GM10248 (cell line): Measurements from ENCODE around the gene ACAA1.

Experiments used
- CTCF ChIA-PET: fragments of 300-600 bp; sonication (Branson Sonifier 250); formaldehyde crosslinking; extraction: SDS; loops from one replicate; lab custom pipeline; 2021; ENCODE audit warnings: antibody characterized with exemption; lab: Yijun Ruan, JAX
- POLR2A ChIA-PET: fragments of 350-650 bp; sonication (Branson Sonifier 250); formaldehyde crosslinking; extraction: SDS; loops from one replicate; lab custom pipeline; 2020; ENCODE audit warnings: antibody characterized with exemption; lab: Yijun Ruan, JAX
- DNase-seq: peaks from one replicate; pipeline ENCODE4 v3.0.0; 2012; ENCODE audit errors: extremely low spot score
- TF ChIP-seq, protein P1 (sequence below): IDR thresholded peaks from 2 replicates; pipeline ENCODE4 v1.5.1; 2012; ENCODE audit warnings: mild to moderate bottlenecking, low read depth; ENCODE audit errors: extremely low read depth, missing control alignments, control extremely low read depth

ACAA1 gene

DNA sequence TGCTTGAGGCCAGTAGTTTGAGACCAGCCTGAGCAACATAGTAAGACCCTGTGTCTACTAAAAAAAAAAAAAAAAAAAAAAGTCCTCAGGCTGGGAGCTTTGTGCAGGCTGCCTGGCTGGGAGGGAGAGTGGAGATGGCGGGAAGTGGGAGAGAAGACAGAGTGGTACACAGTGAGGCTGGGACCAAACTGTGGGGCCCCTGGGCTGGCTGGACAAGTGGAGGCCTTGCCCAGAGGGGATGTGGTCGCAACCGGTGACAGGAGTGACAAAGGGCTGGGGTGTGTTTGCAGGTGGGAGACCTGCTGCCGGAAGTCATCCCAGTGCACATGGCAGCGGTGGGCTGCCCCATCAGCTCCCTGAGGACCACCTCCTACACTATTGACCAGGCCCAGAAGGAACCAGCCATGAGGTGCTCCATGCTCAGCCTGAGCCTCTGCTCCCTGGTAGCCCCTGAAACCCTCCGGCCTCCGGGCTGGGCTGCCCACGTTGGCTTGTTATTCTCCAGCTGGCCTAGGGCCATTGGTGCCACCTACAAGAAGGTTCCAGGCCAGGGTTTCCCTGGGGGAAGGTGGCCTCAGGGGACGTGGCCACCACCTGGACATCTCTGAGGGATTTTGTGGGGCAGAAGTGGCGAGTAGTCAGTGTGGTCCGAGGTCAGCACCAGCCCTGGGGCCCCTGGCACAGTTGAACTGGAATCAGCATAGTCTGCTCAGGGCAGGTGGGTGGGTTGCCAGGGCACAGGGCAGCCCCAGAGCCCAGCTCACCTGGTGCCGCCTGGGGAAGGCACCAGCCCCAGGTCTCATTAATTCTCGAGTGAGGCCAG, 22.7 kb downstream of the ACAA1 start:
- CTCF ChIA-PET, result interaction anchor here (1.0 to 1.3 kb wide), 4 partner anchors 23 to 366 kb away, joined by 3 to 4 read pairs (median 3); partner anchors contain the start of gene ACAA1
- no peak for DNase-seq
- TF ChIP-seq, protein P1, sequence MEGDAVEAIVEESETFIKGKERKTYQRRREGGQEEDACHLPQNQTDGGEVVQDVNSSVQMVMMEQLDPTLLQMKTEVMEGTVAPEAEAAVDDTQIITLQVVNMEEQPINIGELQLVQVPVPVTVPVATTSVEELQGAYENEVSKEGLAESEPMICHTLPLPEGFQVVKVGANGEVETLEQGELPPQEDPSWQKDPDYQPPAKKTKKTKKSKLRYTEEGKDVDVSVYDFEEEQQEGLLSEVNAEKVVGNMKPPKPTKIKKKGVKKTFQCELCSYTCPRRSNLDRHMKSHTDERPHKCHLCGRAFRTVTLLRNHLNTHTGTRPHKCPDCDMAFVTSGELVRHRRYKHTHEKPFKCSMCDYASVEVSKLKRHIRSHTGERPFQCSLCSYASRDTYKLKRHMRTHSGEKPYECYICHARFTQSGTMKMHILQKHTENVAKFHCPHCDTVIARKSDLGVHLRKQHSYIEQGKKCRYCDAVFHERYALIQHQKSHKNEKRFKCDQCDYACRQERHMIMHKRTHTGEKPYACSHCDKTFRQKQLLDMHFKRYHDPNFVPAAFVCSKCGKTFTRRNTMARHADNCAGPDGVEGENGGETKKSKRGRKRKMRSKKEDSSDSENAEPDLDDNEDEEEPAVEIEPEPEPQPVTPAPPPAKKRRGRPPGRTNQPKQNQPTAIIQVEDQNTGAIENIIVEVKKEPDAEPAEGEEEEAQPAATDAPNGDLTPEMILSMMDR, result no peak
- POLR2A ChIA-PET, result no interaction called here

DNA sequence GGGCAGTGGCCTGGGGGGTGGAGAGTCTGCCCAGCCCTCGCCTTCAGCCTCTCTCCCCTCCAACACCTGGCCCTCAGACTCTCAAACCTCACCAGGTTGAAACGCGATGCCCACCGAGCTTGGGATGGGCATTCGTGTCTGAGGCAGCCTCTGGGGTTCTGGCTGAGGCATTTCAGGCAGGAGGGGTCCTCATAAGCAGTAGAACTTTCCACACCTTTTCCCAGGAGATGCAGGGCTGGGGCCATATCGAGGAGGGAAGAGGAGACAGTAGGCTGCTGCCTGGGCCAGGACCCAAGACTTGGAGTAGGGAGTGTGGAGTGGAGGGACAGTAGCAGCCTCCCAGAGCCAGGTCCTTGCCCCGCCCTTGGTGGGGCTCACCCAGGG, 24.6 kb downstream of the ACAA1 start:
- TF ChIP-seq, protein P1, result no peak
- ChIA-PET POLR2A (no interaction called here), CTCF (interaction anchor here (1.2 kb wide), 1 partner anchor 20 kb away, joined by 3 read pairs; no protein-coding TSS in a partner anchor)
- no peak for DNase-seq

DNA sequence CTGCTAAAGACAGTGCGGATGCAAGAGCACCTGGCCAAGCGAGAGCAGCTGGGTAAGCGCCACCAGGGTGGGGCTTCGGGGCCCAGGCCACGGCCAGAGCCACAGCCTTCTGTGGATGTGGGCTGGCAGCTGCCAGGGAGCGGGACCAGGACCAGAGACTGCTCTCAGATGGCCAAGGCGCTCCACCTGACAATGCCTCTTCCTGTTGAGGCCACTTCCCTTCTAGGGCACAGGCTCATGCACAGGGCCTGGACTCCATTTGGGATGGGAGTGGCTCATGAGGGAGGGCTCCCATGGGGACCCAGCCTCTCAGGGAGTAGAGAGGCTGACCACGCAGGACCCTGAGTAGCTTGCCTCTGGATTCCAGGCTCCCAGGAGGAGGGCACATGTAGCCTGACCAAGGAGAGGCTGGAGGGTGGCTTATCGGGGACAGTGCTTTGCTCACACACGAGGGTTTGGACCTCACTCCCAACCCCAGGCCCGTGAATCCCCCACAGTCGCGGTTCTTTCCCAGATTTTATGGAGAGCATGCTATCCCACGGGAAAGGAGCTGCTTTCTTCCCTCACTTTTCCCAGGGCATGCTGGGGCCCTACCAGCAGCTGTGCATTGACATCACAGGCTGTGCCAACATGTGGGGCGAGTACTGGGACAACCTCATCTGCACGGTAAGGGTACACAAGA, 25.1 kb downstream of the ACAA1 start:
- TF ChIP-seq, protein P1, result no peak
- ChIA-PET CTCF (interaction anchor here (1.0 to 1.2 kb wide), 3 partner anchors 10 to 115 kb away, joined by 3 read pairs; no protein-coding TSS in a partner anchor), POLR2A (no interaction called here)
- DNase-seq, result no peak

DNA sequence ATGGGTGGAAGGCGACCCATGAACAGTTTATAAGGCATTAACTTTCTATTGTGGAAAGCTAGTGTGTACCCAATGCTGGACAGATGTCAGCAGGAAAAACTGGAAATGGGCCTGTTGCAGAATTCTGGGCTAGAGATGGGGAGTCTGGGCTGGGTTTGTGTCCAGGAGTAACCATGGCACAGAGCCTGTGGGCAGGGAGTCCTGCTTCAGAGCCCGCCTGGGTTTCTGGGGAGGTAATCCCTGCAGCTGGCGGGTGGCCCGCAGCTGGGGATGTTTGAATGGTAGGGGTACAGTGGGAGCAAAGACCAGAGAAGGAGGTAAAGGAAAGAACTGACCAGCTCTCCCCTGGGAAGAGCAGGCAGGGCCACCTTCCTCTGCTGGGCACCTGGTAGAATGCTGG, 25.7 kb downstream of the ACAA1 start:
- TF ChIP-seq, protein P1, result no peak
- DNase-seq, result no peak
- CTCF ChIA-PET, result interaction anchor here (0.8 to 1.4 kb wide), 4 partner anchors 10 to 187 kb away, joined by 3 read pairs; no protein-coding TSS in a partner anchor
- POLR2A ChIA-PET, result no interaction called here

DNA sequence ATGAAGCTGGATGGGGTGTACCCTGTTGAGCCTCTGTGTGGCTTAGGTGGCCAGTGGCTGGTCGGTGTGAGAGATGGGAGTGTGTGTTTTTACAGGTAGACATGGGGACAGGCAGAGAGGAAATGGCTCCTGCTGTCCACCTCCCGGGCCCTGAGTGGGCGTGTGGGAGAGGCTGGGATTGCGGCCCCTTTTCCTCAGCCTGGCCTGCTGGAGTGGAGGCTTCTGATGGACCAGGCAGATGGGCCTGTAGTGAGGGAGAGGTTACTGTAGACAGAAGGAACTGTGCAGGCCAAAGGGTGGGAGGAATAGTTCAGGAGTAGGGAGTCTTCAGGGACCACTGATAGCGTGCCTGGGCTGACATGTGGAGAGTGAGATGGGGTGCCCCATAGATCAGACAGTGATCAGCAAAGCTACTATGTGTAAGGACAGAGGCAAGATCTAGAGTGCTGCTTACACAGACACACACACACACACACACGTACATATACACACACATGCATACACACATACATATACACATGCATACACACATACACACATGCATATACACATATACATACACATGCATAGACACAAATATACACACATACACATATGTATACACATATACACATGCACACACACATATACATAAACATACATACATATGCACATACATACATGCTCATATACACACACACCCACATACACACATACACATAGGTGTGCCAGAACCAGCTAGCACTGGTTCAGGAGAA, 26.4 kb downstream of the ACAA1 start:
- CTCF ChIA-PET, result interaction anchor here (0.8 to 1.9 kb wide), 5 partner anchors 12 to 236 kb away, joined by 3 to 5 read pairs (median 3); partner anchors contain the start of gene XYLB
- DNase-seq, result no peak
- TF ChIP-seq, protein P1, result no peak
- POLR2A ChIA-PET, result no interaction called here
